Right forelimb (tissue), 1 donor: ENCODE data around the gene TEX14.
"Not testable (repeated sequence)": the region's sequence is repeated elsewhere in the genome, so short reads cannot be mapped to it uniquely, and the experiment has no call there.

Source experiments
- DNase-seq: peaks from one replicate; pipeline ENCODE4 v3.0.0-alpha.2; 2018

TEX14 gene

GRCh38 chr17:58691701-58692238, at the start of gene TEX14:
Gene TEX14 (minus strand): TSS chr17:58692045. CDS start chr17:58652001, 40,044 bp downstream.
- no peak for DNase-seq

GRCh38 chr17:58741121-58741625, 49.3 kb upstream of the TEX14 start:
- no peak for DNase-seq

GRCh38 chr17:58734811-58735210, 43.0 kb upstream of the TEX14 start:
- no peak for DNase-seq

- DNase-seq, result no peak
Observed at GRCh38 chr17:58734040-58734439, 42.2 kb upstream of the TEX14 start.

GRCh38 chr17:58730937-58731336, 39.1 kb upstream of the TEX14 start:
- no peak for DNase-seq

- no peak for DNase-seq
Observed at GRCh38 chr17:58728798-58729197, 37.0 kb upstream of the TEX14 start.

- no peak for DNase-seq
Observed at GRCh38 chr17:58722696-58723095, 30.9 kb upstream of the TEX14 start.

GRCh38 chr17:58722274-58722673, 30.4 kb upstream of the TEX14 start:
- no peak for DNase-seq

- DNase-seq, result no peak
Observed at GRCh38 chr17:58710948-58711552, 19.2 kb upstream of the TEX14 start.

GRCh38 chr17:58706351-58707140, 14.7 kb upstream of the TEX14 start:
- DNase-seq, result no peak

- DNase-seq, result no peak
Observed at GRCh38 chr17:58703916-58704286, 12.1 kb upstream of the TEX14 start.

GRCh38 chr17:58703137-58703915, 11.5 kb upstream of the TEX14 start:
- DNase-seq, result no peak

GRCh38 chr17:58702708-58703107, 10.9 kb upstream of the TEX14 start:
- DNase-seq, result no peak

GRCh38 chr17:58702045-58702476, 10.2 kb upstream of the TEX14 start:
- DNase-seq, result no peak

- DNase-seq, result no peak
Observed at GRCh38 chr17:58699771-58700170, 7.9 kb upstream of the TEX14 start.

- no peak for DNase-seq
Observed at GRCh38 chr17:58694826-58695225, 3.0 kb upstream of the TEX14 start.

- DNase-seq, result no peak
Observed at GRCh38 chr17:58694302-58694701, 2.5 kb upstream of the TEX14 start.

- no peak for DNase-seq
Observed at GRCh38 chr17:58693751-58694150, 1.9 kb upstream of the TEX14 start.

- DNase-seq, result no peak
Observed at GRCh38 chr17:58693208-58693607, 1.4 kb upstream of the TEX14 start.

GRCh38 chr17:58692239-58693055, 602 bp upstream of the TEX14 start, which contains the start of gene RAD51C:
Gene RAD51C (plus strand): TSS chr17:58692602. CDS start chr17:58692644, 42 bp downstream.
- DNase-seq, result peak; percentile 89

- DNase-seq, result not testable (repeated sequence)
Observed at GRCh38 chr17:58690033-58690432, 1.8 kb downstream of the TEX14 start.

GRCh38 chr17:58688521-58688920, 3.3 kb downstream of the TEX14 start:
- DNase-seq, result no peak
